GM12801 (cell line): ENCODE results near the gene LTC4S.

ENCODE experiments used
- TF ChIP-seq, protein P1 (sequence below): IDR thresholded peaks from one replicate; pipeline ENCODE4 v1.5.1; 2011; ENCODE audit warnings: control low read depth; ENCODE audit not compliant: insufficient read length; ENCODE audit errors: extremely low read depth

LTC4S gene

DNA sequence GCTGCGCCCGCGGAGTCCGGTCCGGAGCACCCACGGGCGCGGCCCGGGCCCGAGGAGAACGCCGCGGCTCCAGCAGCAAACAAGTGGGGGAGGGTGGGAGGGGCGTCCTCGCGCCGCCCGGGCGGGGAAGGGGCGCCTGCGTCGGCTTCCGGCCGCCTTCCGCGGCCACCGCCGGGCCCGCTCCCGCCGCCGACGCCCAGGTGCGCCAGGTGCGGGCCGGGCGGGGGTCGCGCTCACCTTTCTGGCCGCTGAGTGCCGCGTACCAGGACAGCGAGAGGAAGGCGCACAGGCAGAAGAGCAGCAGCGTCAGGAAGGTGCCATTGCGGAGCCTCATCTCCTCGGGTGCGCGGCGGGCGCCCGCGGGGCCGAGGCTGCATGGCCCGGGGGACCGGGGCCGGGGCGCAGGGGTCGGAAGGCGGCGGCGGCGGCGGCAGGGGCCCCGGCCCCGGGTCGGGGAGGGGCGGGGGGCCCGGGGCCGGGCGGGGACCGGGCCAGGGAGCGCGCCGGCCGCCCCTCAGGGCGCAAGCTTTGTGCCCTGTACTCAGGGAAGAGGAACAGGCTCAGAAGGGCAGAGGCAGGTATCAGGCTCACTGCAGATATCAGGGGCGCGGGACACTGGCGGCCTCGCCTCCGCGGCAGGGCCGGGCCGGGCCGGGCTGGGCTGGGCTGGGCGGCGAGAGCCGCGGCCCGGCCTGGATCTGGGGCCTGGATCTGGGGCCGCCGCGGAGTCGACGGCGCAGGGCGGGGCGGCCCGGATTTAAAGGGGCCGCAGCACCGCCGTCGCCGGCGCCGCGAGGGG, 12.7 kb downstream of the LTC4S start, which contains the start of gene MGAT4B:
Gene MGAT4B, minus strand, starts transcription at position 617 of the 799 bp plus-strand sequence. Its CDS starts 283 bp downstream, at position 334.
- TF ChIP-seq, protein P1, sequence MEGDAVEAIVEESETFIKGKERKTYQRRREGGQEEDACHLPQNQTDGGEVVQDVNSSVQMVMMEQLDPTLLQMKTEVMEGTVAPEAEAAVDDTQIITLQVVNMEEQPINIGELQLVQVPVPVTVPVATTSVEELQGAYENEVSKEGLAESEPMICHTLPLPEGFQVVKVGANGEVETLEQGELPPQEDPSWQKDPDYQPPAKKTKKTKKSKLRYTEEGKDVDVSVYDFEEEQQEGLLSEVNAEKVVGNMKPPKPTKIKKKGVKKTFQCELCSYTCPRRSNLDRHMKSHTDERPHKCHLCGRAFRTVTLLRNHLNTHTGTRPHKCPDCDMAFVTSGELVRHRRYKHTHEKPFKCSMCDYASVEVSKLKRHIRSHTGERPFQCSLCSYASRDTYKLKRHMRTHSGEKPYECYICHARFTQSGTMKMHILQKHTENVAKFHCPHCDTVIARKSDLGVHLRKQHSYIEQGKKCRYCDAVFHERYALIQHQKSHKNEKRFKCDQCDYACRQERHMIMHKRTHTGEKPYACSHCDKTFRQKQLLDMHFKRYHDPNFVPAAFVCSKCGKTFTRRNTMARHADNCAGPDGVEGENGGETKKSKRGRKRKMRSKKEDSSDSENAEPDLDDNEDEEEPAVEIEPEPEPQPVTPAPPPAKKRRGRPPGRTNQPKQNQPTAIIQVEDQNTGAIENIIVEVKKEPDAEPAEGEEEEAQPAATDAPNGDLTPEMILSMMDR, result no peak

- TF ChIP-seq, protein P1, result no peak
Measured at GRCh38 chr5:179812135-179812825, 18.5 kb downstream of the LTC4S start.

GRCh38 chr5:179812997-179813607, 19.3 kb downstream of the LTC4S start:
- TF ChIP-seq, protein P1, result no peak

DNA sequence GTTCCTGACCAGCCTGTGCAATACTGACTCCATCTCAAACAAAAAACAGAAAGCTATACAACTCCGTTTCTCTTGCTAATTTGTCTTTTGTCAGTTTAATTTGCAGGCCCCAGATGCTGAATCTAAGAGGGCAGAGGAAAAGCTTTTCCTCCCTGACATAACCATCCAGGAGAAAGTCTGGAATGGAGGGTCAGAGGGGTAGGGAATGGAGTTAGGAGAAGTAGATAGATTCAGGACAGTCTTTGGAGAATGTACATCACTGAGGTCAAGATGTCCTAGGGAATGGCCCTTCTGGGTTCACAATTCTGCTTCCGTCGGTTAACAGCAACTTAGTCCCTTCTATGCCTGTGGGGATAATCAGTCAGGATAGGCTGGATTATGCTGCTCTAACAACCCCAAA, 20.3 kb downstream of the LTC4S start:
- TF ChIP-seq, protein P1, result no peak

- TF ChIP-seq, protein P1, result no peak
Measured at GRCh38 chr5:179815491-179816249, 21.9 kb downstream of the LTC4S start.

DNA sequence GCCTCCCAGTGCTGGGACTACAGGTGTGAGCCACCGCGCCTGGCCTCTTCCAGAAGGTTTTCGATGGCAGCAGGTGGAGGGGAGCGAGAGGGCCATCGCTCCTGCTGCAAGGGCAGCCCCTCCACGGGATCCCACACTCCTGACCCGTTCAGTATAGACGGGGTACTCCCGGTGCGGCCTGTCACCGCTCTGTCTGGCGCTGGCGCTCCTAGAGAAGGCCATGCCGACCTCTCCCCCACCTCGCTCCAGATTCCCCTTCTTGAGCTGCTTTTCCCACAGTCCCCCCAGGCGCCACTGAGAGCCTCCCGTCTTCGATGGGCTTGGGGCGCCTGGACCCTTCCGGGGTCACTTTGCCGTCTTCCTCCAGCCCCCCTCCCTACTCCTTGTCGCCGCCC, 22.6 kb downstream of the LTC4S start:
- TF ChIP-seq, protein P1, result no peak
